Measurements from ENCODE around the gene CITED2. TPM values are rescaled to one million over a fixed set of nuclear protein-coding genes. Genes with fewer than 3 reads are reported as not detected.

Gene CITED2
- total RNA-seq, 1 experiment from 2014 or later: 54.0 TPM

DNA sequence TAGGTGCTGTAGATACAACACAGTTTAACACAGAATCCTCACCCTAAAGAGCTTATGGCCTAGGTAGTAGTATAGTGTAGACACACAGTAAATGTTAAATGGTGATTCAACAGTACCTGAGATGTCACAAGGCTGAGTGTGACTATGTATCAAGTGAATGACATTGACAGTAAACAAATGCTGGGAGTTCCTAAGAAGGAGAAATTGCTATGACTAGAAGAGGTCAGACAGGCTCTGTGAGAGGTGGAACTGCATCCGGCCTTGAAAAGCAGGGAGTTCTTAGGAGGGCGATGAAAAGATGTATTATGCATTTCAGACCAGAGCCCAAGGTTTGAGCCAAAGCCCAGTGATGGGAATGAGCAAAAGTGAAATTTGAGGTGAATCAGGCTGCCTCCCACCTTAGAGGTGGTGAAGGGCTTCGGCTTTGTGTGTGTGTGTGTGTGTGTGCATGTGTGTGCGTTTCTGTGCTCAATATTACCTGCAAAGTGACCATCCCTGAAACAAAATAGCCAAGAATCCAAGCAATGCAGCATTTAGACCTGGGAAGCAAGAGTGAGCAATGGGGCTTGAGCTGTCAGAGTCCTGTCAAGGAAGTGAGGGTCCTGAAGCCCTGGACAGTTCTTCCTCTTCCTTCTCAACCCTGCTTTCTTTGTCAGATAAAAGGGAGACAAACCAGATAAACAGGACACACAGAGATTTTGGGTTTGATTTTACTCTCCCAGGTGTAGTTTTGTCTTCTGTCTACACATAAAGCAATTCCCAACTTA lies 32.3 kb upstream of the CITED2 start:
- Histone ChIP-seq H3K9me2 (ENCODE audit: insufficient read depth) (no peaks in the 10 kb centered on the region), H3K27ac (peak overlapping the region; percentile 93), H3K4me2 (peak overlapping the region; percentile 63), H3K4me3 (peak overlapping the region; percentile 1; the same call in 1 of the 2 replicates), H3K27me3 (ENCODE audit: insufficient read depth, low read depth) (no peaks in the 10 kb centered on the region), H3F3A (ENCODE audit: insufficient read depth, low read depth) (peaks cover 39% of the 10 kb centered on the region), H3K36me3 (ENCODE audit: low read depth) (no peaks in the 10 kb centered on the region), H2AFZ (no peak overlapping the region), H3K4me1 (replicated peaks; ENCODE audit: insufficient read depth) (peaks cover 41% of the 10 kb centered on the region), H3K9me3 (ENCODE audit: insufficient read depth, low read depth) (no peaks in the 10 kb centered on the region), H3K79me2 (ENCODE audit: low read depth) (no peaks in the 10 kb centered on the region), H4K20me1 (ENCODE audit: insufficient read depth) (no peaks in the 10 kb centered on the region)
- intact Hi-C loops (cut with micrococcal nuclease; ENCODE audit: unreplicated experiment): loop anchor here (1.0 to 10.0 kb wide), 5 partner anchors 30 to 308 kb away; no protein-coding TSS in a partner anchor
- peak; percentile 33 to 97 for DNase-seq
- ChIA-PET POLR2A (ENCODE audit: unreplicated experiment) (interaction anchor here (0.6 to 1.6 kb wide), 7 partner anchors 27 to 1756 kb away, joined by 3 to 35 read pairs (median 4); partner anchors contain the start of gene CITED2), CTCF (no interaction called here)
- BruUV-seq (replicated peaks): TSS peak; percentile 96
- TF ChIP-seq, protein P1, sequence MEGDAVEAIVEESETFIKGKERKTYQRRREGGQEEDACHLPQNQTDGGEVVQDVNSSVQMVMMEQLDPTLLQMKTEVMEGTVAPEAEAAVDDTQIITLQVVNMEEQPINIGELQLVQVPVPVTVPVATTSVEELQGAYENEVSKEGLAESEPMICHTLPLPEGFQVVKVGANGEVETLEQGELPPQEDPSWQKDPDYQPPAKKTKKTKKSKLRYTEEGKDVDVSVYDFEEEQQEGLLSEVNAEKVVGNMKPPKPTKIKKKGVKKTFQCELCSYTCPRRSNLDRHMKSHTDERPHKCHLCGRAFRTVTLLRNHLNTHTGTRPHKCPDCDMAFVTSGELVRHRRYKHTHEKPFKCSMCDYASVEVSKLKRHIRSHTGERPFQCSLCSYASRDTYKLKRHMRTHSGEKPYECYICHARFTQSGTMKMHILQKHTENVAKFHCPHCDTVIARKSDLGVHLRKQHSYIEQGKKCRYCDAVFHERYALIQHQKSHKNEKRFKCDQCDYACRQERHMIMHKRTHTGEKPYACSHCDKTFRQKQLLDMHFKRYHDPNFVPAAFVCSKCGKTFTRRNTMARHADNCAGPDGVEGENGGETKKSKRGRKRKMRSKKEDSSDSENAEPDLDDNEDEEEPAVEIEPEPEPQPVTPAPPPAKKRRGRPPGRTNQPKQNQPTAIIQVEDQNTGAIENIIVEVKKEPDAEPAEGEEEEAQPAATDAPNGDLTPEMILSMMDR (conservative IDR thresholded peaks at IDR 0.05): no peak
- no peak for TF ChIP-seq EZH2 (IDR thresholded peaks at IDR 0.05; ENCODE audit: low read depth)

DNA sequence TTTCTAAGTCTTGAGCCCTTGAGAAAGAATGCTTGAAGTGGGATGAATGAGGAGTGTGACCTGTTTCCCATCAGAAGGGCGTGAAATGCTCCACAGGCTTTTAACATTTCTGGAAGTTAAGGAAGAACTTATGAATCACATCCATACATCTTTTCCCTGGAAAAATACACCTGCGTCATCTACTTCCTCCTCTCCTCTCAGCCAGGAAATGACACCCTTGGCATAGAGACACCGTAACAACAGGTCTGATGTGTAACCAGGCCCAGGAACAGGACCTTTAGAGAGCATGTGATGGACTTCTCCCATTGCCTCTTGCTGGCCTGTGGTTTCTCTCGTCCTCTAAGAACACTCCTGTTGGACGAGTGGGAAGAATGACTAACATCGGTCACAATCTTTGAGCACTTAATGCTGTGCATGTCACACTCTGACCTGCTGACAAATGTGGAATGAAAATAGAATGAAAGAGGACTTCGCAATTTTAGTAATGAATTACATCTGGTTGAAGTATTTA lies 28.5 kb upstream of the CITED2 start:
- H3K9me3 ChIP-seq (ENCODE audit: insufficient read depth, low read depth): no peaks in the 10 kb centered on the region
- no peaks in the 10 kb centered on the region for H4K20me1 ChIP-seq (ENCODE audit: insufficient read depth)
- no peak for DNase-seq
- H3K9me2 ChIP-seq (ENCODE audit: insufficient read depth): no peaks in the 10 kb centered on the region
- no peaks in the 10 kb centered on the region for H3K27me3 ChIP-seq (ENCODE audit: insufficient read depth, low read depth)
- TF ChIP-seq, protein P1 (conservative IDR thresholded peaks at IDR 0.05): no peak
- no peak for TF ChIP-seq EZH2 (IDR thresholded peaks at IDR 0.05; ENCODE audit: low read depth)
- H3K4me2 ChIP-seq: no peak overlapping the region
- CTCF ChIA-PET: no interaction called here
- no peaks in the 10 kb centered on the region for H3K36me3 ChIP-seq (ENCODE audit: low read depth)
- no peak overlapping the region for H2AFZ ChIP-seq
- intact Hi-C loops (cut with micrococcal nuclease; ENCODE audit: unreplicated experiment): loop anchor here (10.0 kb wide), 1 partner anchor 312 kb away; no protein-coding TSS in a partner anchor
- H3K79me2 ChIP-seq (ENCODE audit: low read depth): no peaks in the 10 kb centered on the region
- peaks cover 21% of the 10 kb centered on the region for H3F3A ChIP-seq (ENCODE audit: insufficient read depth, low read depth)
- POLR2A ChIA-PET (ENCODE audit: unreplicated experiment): no interaction called here
- no peak overlapping the region for H3K4me3 ChIP-seq
- no peak overlapping the region for H3K27ac ChIP-seq
- peaks cover 27% of the 10 kb centered on the region for H3K4me1 ChIP-seq (replicated peaks; ENCODE audit: insufficient read depth)
- BruUV-seq (replicated peaks): no TSS peak

DNA sequence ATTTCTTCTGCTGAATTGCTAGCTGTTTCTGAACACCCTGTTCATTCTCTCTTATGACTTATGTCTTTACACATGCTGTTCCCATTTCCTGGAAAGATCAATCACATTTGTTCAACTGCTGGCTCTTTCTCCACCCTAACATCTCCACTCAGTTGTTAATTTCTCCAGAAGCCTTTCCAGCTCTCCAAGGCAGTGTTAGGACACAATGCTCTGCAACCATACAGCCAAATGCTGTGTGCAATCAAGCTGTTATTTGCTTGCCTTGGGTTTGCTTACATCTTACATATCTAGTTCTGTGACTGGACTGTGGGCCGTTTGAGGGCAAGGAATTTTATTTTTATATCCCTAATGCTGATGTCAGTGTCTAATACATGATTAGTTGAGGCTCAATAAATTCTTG lies 24.2 kb upstream of the CITED2 start:
- H2AFZ ChIP-seq: no peak overlapping the region
- peaks cover 12% of the 10 kb centered on the region; the same call in 1 of the 2 replicates for H3K4me1 ChIP-seq (replicated peaks; ENCODE audit: insufficient read depth)
- intact Hi-C loops (cut with micrococcal nuclease; ENCODE audit: unreplicated experiment): no loop called here
- H4K20me1 ChIP-seq (ENCODE audit: insufficient read depth): no peaks in the 10 kb centered on the region
- TF ChIP-seq, protein P1 (conservative IDR thresholded peaks at IDR 0.05): no peak
- no peak for TF ChIP-seq EZH2 (IDR thresholded peaks at IDR 0.05; ENCODE audit: low read depth)
- DNase-seq: no peak
- no peaks in the 10 kb centered on the region for H3F3A ChIP-seq (ENCODE audit: insufficient read depth, low read depth)
- POLR2A ChIA-PET (ENCODE audit: unreplicated experiment): no interaction called here
- no peaks in the 10 kb centered on the region for H3K9me3 ChIP-seq (ENCODE audit: insufficient read depth, low read depth)
- CTCF ChIA-PET: no interaction called here
- no peak overlapping the region for H3K4me2 ChIP-seq
- H3K79me2 ChIP-seq (ENCODE audit: low read depth): no peaks in the 10 kb centered on the region
- no peak overlapping the region for H3K4me3 ChIP-seq
- H3K27ac ChIP-seq: no peak overlapping the region
- no peaks in the 10 kb centered on the region for H3K36me3 ChIP-seq (ENCODE audit: low read depth)
- BruUV-seq (replicated peaks): no TSS peak
- H3K27me3 ChIP-seq (ENCODE audit: insufficient read depth, low read depth): no peaks in the 10 kb centered on the region
- H3K9me2 ChIP-seq (ENCODE audit: insufficient read depth): no peaks in the 10 kb centered on the region

All from PC-9 (cell line).